T-helper 2 cell treated with Interferon-gamma antibody and Interleukin-4, amounts not matched to agents 5 μg/mL and 100 μg/mL, for 36 hours (primary cell): ENCODE results near the gene SMARCAD1.

ENCODE experiments used
- DNase-seq: peaks from one replicate; pipeline ENCODE4 v3.0.0; 2021; ENCODE audit warnings: low spot score
- H3K27ac Mint-ChIP-seq: one replicate; pipeline ENCODE4 v1.8.0; 2021; ENCODE audit warnings: mild to moderate bottlenecking, mixed read lengths
- H3K27me3 Mint-ChIP-seq: one replicate; pipeline ENCODE4 v1.8.0; 2021; ENCODE audit warnings: low read depth, mixed read lengths
- H3K36me3 Mint-ChIP-seq: one replicate; pipeline ENCODE4 v1.8.0; 2021; ENCODE audit warnings: low read depth, mixed read lengths
- H3K4me1 Mint-ChIP-seq: one replicate; pipeline ENCODE4 v1.8.0; 2021; ENCODE audit warnings: low read depth, mixed read lengths
- H3K4me3 Mint-ChIP-seq: one replicate; pipeline ENCODE4 v1.8.0; 2022; ENCODE audit warnings: mild to moderate bottlenecking, moderate library complexity, mixed read lengths
- H3K9me3 Mint-ChIP-seq: one replicate; pipeline ENCODE4 v1.8.0; 2021; ENCODE audit warnings: mixed read lengths

SMARCAD1 gene

GRCh38 chr4:94207469-94208224, at the start of gene SMARCAD1:
SMARCAD1 (plus strand) TSS chr4:94207865; CDS start chr4:94208395, 530 bp downstream.
- peak; percentile 86 for DNase-seq
- Mint-ChIP-seq H3K4me1 (peaks cover 24% of the 10 kb centered on the region), H3K36me3 (peaks cover 28% of the 10 kb centered on the region), H3K27ac (peak within 1 kb of the TSS; percentile 100), H3K9me3 (no peaks in the 10 kb centered on the region), H3K27me3 (no peaks in the 10 kb centered on the region), H3K4me3 (peak within 1 kb of the TSS; percentile 98)

GRCh38 chr4:94158883-94159282, 48.8 kb upstream of the SMARCAD1 start:
- no peak overlapping the region for H3K4me3 Mint-ChIP-seq

GRCh38 chr4:94159790-94160189, 47.9 kb upstream of the SMARCAD1 start:
- H3K27me3 Mint-ChIP-seq: no peaks in the 10 kb centered on the region
- H3K27ac Mint-ChIP-seq: no peak overlapping the region
- H3K36me3 Mint-ChIP-seq: no peaks in the 10 kb centered on the region

More at GRCh38 chr4:94158883-94159282, 48.8 kb upstream of the SMARCAD1 start:
- H3K27ac Mint-ChIP-seq: no peak overlapping the region
- no peak for DNase-seq
- H3K36me3 Mint-ChIP-seq: no peaks in the 10 kb centered on the region
- H3K27me3 Mint-ChIP-seq: no peaks in the 10 kb centered on the region
- peaks cover 4% of the 10 kb centered on the region for H3K4me1 Mint-ChIP-seq
- no peaks in the 10 kb centered on the region for H3K9me3 Mint-ChIP-seq

GRCh38 chr4:94160774-94161173, 46.9 kb upstream of the SMARCAD1 start:
- no peak for DNase-seq
- Mint-ChIP-seq H3K9me3 (no peaks in the 10 kb centered on the region), H3K27ac (no peak overlapping the region), H3K4me1 (peaks cover 4% of the 10 kb centered on the region), H3K36me3 (no peaks in the 10 kb centered on the region), H3K4me3 (no peak overlapping the region), H3K27me3 (no peaks in the 10 kb centered on the region)

More at GRCh38 chr4:94159790-94160189, 47.9 kb upstream of the SMARCAD1 start:
- Mint-ChIP-seq H3K4me3 (no peak overlapping the region), H3K9me3 (no peaks in the 10 kb centered on the region), H3K4me1 (peaks cover 4% of the 10 kb centered on the region)
- DNase-seq: no peak

- Mint-ChIP-seq H3K4me1 (peaks cover 4% of the 10 kb centered on the region), H3K4me3 (no peak overlapping the region), H3K36me3 (no peaks in the 10 kb centered on the region), H3K27me3 (no peaks in the 10 kb centered on the region), H3K27ac (no peak overlapping the region), H3K9me3 (no peaks in the 10 kb centered on the region)
- no peak for DNase-seq
These were observed 42.4 kb upstream of the SMARCAD1 start for GRCh38 chr4:94165256-94165655.

GRCh38 chr4:94168321-94168720, 39.3 kb upstream of the SMARCAD1 start:
- no peaks in the 10 kb centered on the region for H3K36me3 Mint-ChIP-seq
- H3K4me1 Mint-ChIP-seq: no peaks in the 10 kb centered on the region
- no peak for DNase-seq
- no peaks in the 10 kb centered on the region for H3K27me3 Mint-ChIP-seq
- no peaks in the 10 kb centered on the region for H3K9me3 Mint-ChIP-seq
- H3K27ac Mint-ChIP-seq: no peak overlapping the region
- H3K4me3 Mint-ChIP-seq: no peak overlapping the region

- no peak overlapping the region for H3K27ac Mint-ChIP-seq
- H3K27me3 Mint-ChIP-seq: no peaks in the 10 kb centered on the region
These were observed 37.8 kb upstream of the SMARCAD1 start for GRCh38 chr4:94169803-94170372.

GRCh38 chr4:94171616-94172015, 36.0 kb upstream of the SMARCAD1 start:
- no peaks in the 10 kb centered on the region for H3K36me3 Mint-ChIP-seq
- no peaks in the 10 kb centered on the region for H3K9me3 Mint-ChIP-seq
- H3K27ac Mint-ChIP-seq: no peak overlapping the region
- no peak for DNase-seq
- H3K4me1 Mint-ChIP-seq: no peaks in the 10 kb centered on the region
- H3K4me3 Mint-ChIP-seq: no peak overlapping the region
- peaks cover 3% of the 10 kb centered on the region for H3K27me3 Mint-ChIP-seq

More at GRCh38 chr4:94169803-94170372, 37.8 kb upstream of the SMARCAD1 start:
- Mint-ChIP-seq H3K9me3 (no peaks in the 10 kb centered on the region), H3K4me1 (no peaks in the 10 kb centered on the region), H3K4me3 (no peak overlapping the region), H3K36me3 (no peaks in the 10 kb centered on the region)
- DNase-seq: no peak

- no peak for DNase-seq
- H3K36me3 Mint-ChIP-seq: no peaks in the 10 kb centered on the region
- no peaks in the 10 kb centered on the region for H3K4me1 Mint-ChIP-seq
- no peak overlapping the region for H3K27ac Mint-ChIP-seq
- no peak overlapping the region for H3K4me3 Mint-ChIP-seq
- H3K27me3 Mint-ChIP-seq: peaks cover 3% of the 10 kb centered on the region
- no peaks in the 10 kb centered on the region for H3K9me3 Mint-ChIP-seq
These were observed 32.0 kb upstream of the SMARCAD1 start for GRCh38 chr4:94175553-94176261.

- H3K9me3 Mint-ChIP-seq: no peaks in the 10 kb centered on the region
- no peak for DNase-seq
- no peaks in the 10 kb centered on the region for H3K4me1 Mint-ChIP-seq
- H3K36me3 Mint-ChIP-seq: no peaks in the 10 kb centered on the region
- H3K27me3 Mint-ChIP-seq: peaks cover 3% of the 10 kb centered on the region
- no peak overlapping the region for H3K4me3 Mint-ChIP-seq
- no peak overlapping the region for H3K27ac Mint-ChIP-seq
These were observed 29.8 kb upstream of the SMARCAD1 start for GRCh38 chr4:94177822-94178221.

- no peak for DNase-seq
- Mint-ChIP-seq H3K27ac (no peak overlapping the region), H3K4me1 (no peaks in the 10 kb centered on the region)
These were observed 25.9 kb upstream of the SMARCAD1 start for GRCh38 chr4:94181815-94182214.

GRCh38 chr4:94202769-94203168, 4.9 kb upstream of the SMARCAD1 start:
- DNase-seq: no peak
- Mint-ChIP-seq H3K27me3 (peaks cover 10% of the 10 kb centered on the region), H3K9me3 (no peaks in the 10 kb centered on the region), H3K4me1 (no peaks in the 10 kb centered on the region), H3K27ac (no peak overlapping the region), H3K36me3 (no peaks in the 10 kb centered on the region), H3K4me3 (no peak overlapping the region)

More at GRCh38 chr4:94181815-94182214, 25.9 kb upstream of the SMARCAD1 start:
- H3K36me3 Mint-ChIP-seq: no peaks in the 10 kb centered on the region
- no peaks in the 10 kb centered on the region for H3K9me3 Mint-ChIP-seq
- no peak overlapping the region for H3K4me3 Mint-ChIP-seq
- no peaks in the 10 kb centered on the region for H3K27me3 Mint-ChIP-seq

- Mint-ChIP-seq H3K9me3 (no peaks in the 10 kb centered on the region), H3K4me1 (peaks cover 26% of the 10 kb centered on the region), H3K4me3 (peak overlapping the region; percentile 98), H3K36me3 (peaks cover 34% of the 10 kb centered on the region), H3K27ac (peak overlapping the region; percentile 100), H3K27me3 (no peaks in the 10 kb centered on the region)
- no peak for DNase-seq
These were observed 601 bp downstream of the SMARCAD1 start for GRCh38 chr4:94208266-94208665.

- H3K27ac Mint-ChIP-seq: peak overlapping the region; percentile 100
- H3K36me3 Mint-ChIP-seq: peaks cover 40% of the 10 kb centered on the region
- peaks cover 33% of the 10 kb centered on the region for H3K4me1 Mint-ChIP-seq
These were observed 1.3 kb downstream of the SMARCAD1 start for GRCh38 chr4:94208918-94209317.

More at GRCh38 chr4:94208918-94209317, 1.3 kb downstream of the SMARCAD1 start:
- Mint-ChIP-seq H3K27me3 (no peaks in the 10 kb centered on the region), H3K9me3 (no peaks in the 10 kb centered on the region), H3K4me3 (peak overlapping the region; percentile 98)
- no peak for DNase-seq
